IMR-90 (cell line): ENCODE data around the gene ACSM6. TPM values are rescaled to one million over a fixed set of nuclear protein-coding genes. Genes with fewer than 3 reads are reported as not detected.
"Not testable (repeated sequence)": the region's sequence is repeated elsewhere in the genome, so short reads cannot be mapped to it uniquely, and the experiment has no call there.

Experiments
- ATAC-seq: fragments of 200-7000 bp; cut with Tn5 transposase; 2 replicates; pipeline ENCODE4 v1.9.1; 2020; ENCODE audit warnings: low read depth, mild to moderate bottlenecking, moderate library complexity
- BruUV-seq: library from RNA; stranded (reverse); fragments of 400-500 nt; replicated peaks from 2 replicates; lab custom pipeline; 2021; lab: Mats Ljungman, UMichigan
- CTCF ChIA-PET: fragments of 300-600 bp; formaldehyde crosslinking; extraction: SDS; loops from one replicate; lab custom pipeline; 2021; ENCODE audit warnings: antibody characterized with exemption; lab: Yijun Ruan, JAX
- POLR2A ChIA-PET: fragments of 300-600 bp; sonication (Branson Sonifier 250); formaldehyde crosslinking; loops from one replicate; lab custom pipeline; 2022; ENCODE audit warnings: antibody characterized with exemption; ENCODE audit not compliant: unreplicated experiment; lab: Charles Lee
- DNase-seq: peaks from one replicate; pipeline ENCODE4 v3.0.0; 2013
- H2AFZ ChIP-seq: replicated peaks from 2 replicates; pipeline ENCODE3; 2013; ENCODE audit warnings: low read length, mild to moderate bottlenecking; ENCODE audit not compliant: poor library complexity
- H2AK5ac ChIP-seq: 2 replicates; pipeline ENCODE4 v1.6.1; 2013; ENCODE audit warnings: low read depth, low read length, inconsistent platforms
- H2AK9ac ChIP-seq: replicated peaks from 2 replicates; pipeline ENCODE3; 2013; ENCODE audit warnings: mild to moderate bottlenecking, low read depth, low read length, moderate library complexity; ENCODE audit not compliant: poor library complexity
- H2BK120ac ChIP-seq: 2 replicates; pipeline ENCODE4 v1.6.1; 2013; ENCODE audit warnings: low read depth, low read length, inconsistent platforms
- H2BK15ac ChIP-seq: 3 replicates; pipeline ENCODE4 v1.6.1; 2013; ENCODE audit warnings: low read depth, low read length, inconsistent platforms
- H2BK20ac ChIP-seq: 2 replicates; pipeline ENCODE4 v1.6.1; 2013; ENCODE audit warnings: low read depth, mild to moderate bottlenecking, inconsistent platforms, low read length, moderate library complexity
- H2BK5ac ChIP-seq: 2 replicates; pipeline ENCODE4 v1.6.1; 2013; ENCODE audit warnings: mild to moderate bottlenecking, low read depth, low read length, inconsistent platforms; ENCODE audit not compliant: poor library complexity, severe bottlenecking
- H3K14ac ChIP-seq: replicated peaks from 2 replicates; pipeline ENCODE4 v1.6.1; 2013; ENCODE audit warnings: low read depth, low read length, inconsistent platforms
- H3K18ac ChIP-seq: 2 replicates; pipeline ENCODE4 v1.6.1; 2013; ENCODE audit warnings: low read depth, low read length, control low read depth
- H3K23ac ChIP-seq: 2 replicates; pipeline ENCODE4 v1.6.1; 2013; ENCODE audit warnings: low read depth, low read length, inconsistent platforms
- H3K27ac ChIP-seq: 2 replicates; pipeline ENCODE4 v1.5.1; 2013; ENCODE audit warnings: mild to moderate bottlenecking, control low read depth, low read length; ENCODE audit not compliant: insufficient read depth
- H3K27me3 ChIP-seq: 2 replicates; pipeline ENCODE4 v1.6.1; 2013; ENCODE audit warnings: low read length; ENCODE audit not compliant: control insufficient read depth, insufficient read depth
- H3K36me3 ChIP-seq: 2 replicates; pipeline ENCODE4 v1.6.1; 2013; ENCODE audit warnings: low read length, mixed read lengths; ENCODE audit not compliant: control insufficient read depth, insufficient read depth
- H3K4ac ChIP-seq: 2 replicates; pipeline ENCODE4 v1.6.1; 2013; ENCODE audit warnings: low read depth, low read length, inconsistent platforms
- H3K4me1 ChIP-seq: 2 replicates; pipeline ENCODE4 v1.6.1; 2013; ENCODE audit warnings: low read length, mixed read lengths; ENCODE audit not compliant: control insufficient read depth, insufficient read depth
- H3K4me2 ChIP-seq: 2 replicates; pipeline ENCODE4 v1.6.1; 2013; ENCODE audit warnings: low read depth, mild to moderate bottlenecking, control low read depth, low read length, moderate library complexity
- H3K4me3 ChIP-seq: 2 replicates; pipeline ENCODE4 v1.5.1; 2013; ENCODE audit warnings: low read depth, mild to moderate bottlenecking, control low read depth, low read length, moderate library complexity; ENCODE audit not compliant: insufficient read depth
- H3K56ac ChIP-seq: 2 replicates; pipeline ENCODE4 v1.6.1; 2013; ENCODE audit warnings: low read length, inconsistent platforms; ENCODE audit not compliant: insufficient read depth; ENCODE audit errors: extremely low read depth
- H3K79me1 ChIP-seq, 2 experiments: 2 replicates each; pipeline ENCODE4 v1.6.1; 2013; ENCODE audit warnings: low read length in 2 of 2, inconsistent platforms in 1 of 2, low read depth in 1 of 2
- H3K9ac ChIP-seq: 2 replicates; pipeline ENCODE4 v1.6.1; 2013; ENCODE audit warnings: low read depth, low read length, control low read depth
- H3K9me1 ChIP-seq: 2 replicates; pipeline ENCODE4 v1.6.1; 2013; ENCODE audit warnings: low read length, inconsistent platforms; ENCODE audit not compliant: insufficient read depth
- H3K9me3 ChIP-seq: 2 replicates; pipeline ENCODE4 v1.6.1; 2013; ENCODE audit warnings: low read length; ENCODE audit not compliant: control insufficient read depth, insufficient read depth
- H4K20me1 ChIP-seq: 2 replicates; pipeline ENCODE4 v1.6.1; 2013; ENCODE audit warnings: low read length, inconsistent platforms; ENCODE audit not compliant: insufficient read depth
- H4K5ac ChIP-seq: 2 replicates; pipeline ENCODE4 v1.6.1; 2013; ENCODE audit warnings: mild to moderate bottlenecking, low read depth, low read length, control low read depth
- H4K8ac ChIP-seq, 2 experiments: 2 replicates each; pipeline ENCODE4 v1.6.1; 2013; ENCODE audit warnings: low read depth in 2 of 2, low read length in 2 of 2, control low read depth in 1 of 2, inconsistent platforms in 1 of 2
- H4K91ac ChIP-seq: 2 replicates; pipeline ENCODE4 v1.6.1; 2013; ENCODE audit warnings: low read depth, low read length, inconsistent platforms; ENCODE audit not compliant: insufficient read depth
- CHD1 ChIP-seq: IDR thresholded peaks from 2 replicates; pipeline ENCODE4 v1.6.1; 2012; ENCODE audit warnings: low read depth, low read length, improper control_type of control experiment
- FOS ChIP-seq: fragments of 150-350 bp; IDR thresholded peaks from 2 replicates; pipeline ENCODE4 v1.6.1; 2016; ENCODE audit warnings: low read depth, low read length
- POLR2A ChIP-seq: IDR thresholded peaks from 2 replicates; pipeline ENCODE4 v1.6.1; 2012; ENCODE audit warnings: mild to moderate bottlenecking, low read depth, low read length
- RAD21 ChIP-seq: IDR thresholded peaks from 2 replicates; pipeline ENCODE4 v1.6.1; 2012; ENCODE audit warnings: low read length, improper control_type of control experiment
- RCOR1 ChIP-seq: IDR thresholded peaks from 2 replicates; pipeline ENCODE4 v1.6.1; 2012; ENCODE audit warnings: mild to moderate bottlenecking, low read length, improper control_type of control experiment; ENCODE audit not compliant: insufficient replicate concordance
- WGBS, 2 experiments: methylation state at CpG; one replicate each; pipeline versions ENCODE4 v1.1.5 to v1.1.7; 2013; ENCODE audit warnings: missing lambda C conversion rate in 2 of 2; ENCODE audit not compliant: insufficient read length in 1 of 2; ENCODE audit errors: extremely low coverage in 2 of 2; 5-methylcytosine and 5-hydroxymethylcytosine counted together
- dilution Hi-C: fragments of 300-500 bp; cut with HindIII; formaldehyde crosslinking; loops from one replicate; pipeline ENCODE4 v1.14.3; 2018; ENCODE audit warnings: low sequenced_read_pairs; ENCODE audit not compliant: unreplicated experiment
- in situ Hi-C: fragments of 300-500 bp; cut with MboI; formaldehyde crosslinking; loops from 3 replicates; pipeline ENCODE4 v1.14.3; 2019; ENCODE audit warnings: low sequenced_read_pairs, inconsistent platforms, mixed read lengths
- intact Hi-C: fragments of 100-400 bp; cut with micrococcal nuclease; formaldehyde crosslinking; loops from 2 replicates; pipeline ENCODE4 v1.10.0; 2022
- polyA plus RNA-seq, 3 experiments: library from polyadenylated mRNA; depleted of rRNA; stranded (reverse); fragments of >200 nt; gene quantifications; 2 replicates each; pipeline ENCODE4 v1.2.3, GENCODE V29; 2012; ENCODE audit warnings: low replicate concordance in 1 of 3
- total RNA-seq: library from RNA; depleted of rRNA; stranded (reverse); fragments of >200 nt; gene quantifications from 2 replicates; pipeline ENCODE4 v1.2.3, GENCODE V29; 2012
- TF ChIP-seq, protein P1 (sequence below): fragments of 150-350 bp; IDR thresholded peaks from 2 replicates; pipeline ENCODE4 v1.6.1; 2016; ENCODE audit warnings: low read depth, mild to moderate bottlenecking, low read length, moderate library complexity, borderline replicate concordance

Gene ACSM6
- total and polyA plus RNA-seq, 2 of the 4 experiments (the other 2 are of a cell fraction) = not detected

DNA sequence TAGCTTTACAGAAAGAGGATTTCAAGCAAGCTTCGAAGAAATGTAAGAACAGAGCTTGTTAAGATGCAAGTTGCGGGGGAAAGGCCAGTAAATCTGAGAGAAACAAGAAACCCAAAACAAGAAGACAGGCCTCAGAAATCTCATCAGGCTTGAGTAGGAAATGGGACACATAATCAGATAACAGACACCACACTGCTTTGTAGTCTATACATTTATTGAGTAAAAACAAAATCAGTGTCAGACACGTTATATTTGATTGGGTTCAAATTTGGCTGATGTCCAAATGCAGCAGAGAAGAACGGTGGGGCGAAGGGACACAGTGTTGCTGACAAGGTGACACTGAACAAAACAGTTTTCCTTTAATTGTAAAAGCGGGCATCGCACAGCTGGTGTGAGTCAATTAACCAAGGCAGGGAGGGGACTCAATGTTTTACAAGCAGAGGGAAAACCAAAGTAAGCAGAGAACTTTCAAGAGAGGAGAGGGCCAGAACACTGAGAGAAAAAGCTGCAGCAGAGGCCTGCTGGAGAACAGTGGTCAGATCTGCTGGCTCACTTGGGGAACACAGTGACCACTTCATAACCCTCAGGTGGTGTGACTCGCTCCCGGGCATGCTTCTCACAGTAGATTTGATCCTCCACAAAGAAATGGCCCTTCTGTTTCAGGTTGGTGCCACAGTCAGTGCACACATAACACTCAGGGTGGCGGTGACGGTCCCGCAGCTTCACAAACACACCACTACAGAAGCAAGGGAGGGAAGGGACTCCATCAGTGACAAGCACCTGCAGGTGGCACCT, 43.5 kb downstream of the ACSM6 start:
- TF ChIP-seq, protein P1, sequence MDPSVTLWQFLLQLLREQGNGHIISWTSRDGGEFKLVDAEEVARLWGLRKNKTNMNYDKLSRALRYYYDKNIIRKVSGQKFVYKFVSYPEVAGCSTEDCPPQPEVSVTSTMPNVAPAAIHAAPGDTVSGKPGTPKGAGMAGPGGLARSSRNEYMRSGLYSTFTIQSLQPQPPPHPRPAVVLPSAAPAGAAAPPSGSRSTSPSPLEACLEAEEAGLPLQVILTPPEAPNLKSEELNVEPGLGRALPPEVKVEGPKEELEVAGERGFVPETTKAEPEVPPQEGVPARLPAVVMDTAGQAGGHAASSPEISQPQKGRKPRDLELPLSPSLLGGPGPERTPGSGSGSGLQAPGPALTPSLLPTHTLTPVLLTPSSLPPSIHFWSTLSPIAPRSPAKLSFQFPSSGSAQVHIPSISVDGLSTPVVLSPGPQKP = no peak
- TF ChIP-seq CHD1 (no peak), RCOR1 (no peak), FOS (no peak), RAD21 (no peak), POLR2A (no peak)
- in situ Hi-C loops (loop anchor here (10.0 kb wide), 1 partner anchor 103 kb away; no protein-coding TSS in a partner anchor), intact Hi-C loops (no loop called here), dilution Hi-C loops (no loop called here)
- no peak overlapping the region for H2BK20ac ChIP-seq
- peaks cover 61% of the 10 kb centered on the region for H3K36me3 ChIP-seq
- H4K91ac ChIP-seq = no peak overlapping the region
- no peak overlapping the region; the same call in 1 of the 2 replicates for H2BK120ac ChIP-seq
- H3K23ac ChIP-seq = no peak overlapping the region
- H3K4me2 ChIP-seq = no peak overlapping the region
- DNase-seq (peak; percentile 60), ATAC-seq (peak; percentile 15; the same call in 1 of the 2 replicates)
- H2BK15ac ChIP-seq = no peak overlapping the region
- H3K9me1 ChIP-seq = peaks cover 31% of the 10 kb centered on the region
- H3K14ac ChIP-seq = peak overlapping the region; percentile 23
- peaks cover 12% of the 10 kb centered on the region for H3K4me1 ChIP-seq
- H4K8ac ChIP-seq = 0 out of 4 replicates have a peak overlapping the region, but pooled peaks of 1 of the 2 experiments have one; percentile 8
- no peak overlapping the region for H3K56ac ChIP-seq
- peak overlapping the region; percentile 35 for H2AK5ac ChIP-seq
- H2AK9ac ChIP-seq = peak overlapping the region; percentile 52
- H2AFZ ChIP-seq = peak overlapping the region; percentile 15
- H3K27me3 ChIP-seq = no peaks in the 10 kb centered on the region
- POLR2A ChIA-PET = interaction anchor here (1.0 kb wide), 1 partner anchor 10 kb away, joined by 3 read pairs; no protein-coding TSS in a partner anchor
- peaks cover 16 to 70% of the 10 kb centered on the region in 2 experiments; a peak in 3 of 4 replicates for H3K79me1 ChIP-seq
- CTCF ChIA-PET = interaction anchor here (0.7 to 1.5 kb wide), 2 partner anchors 9 to 112 kb away, joined by 3 to 5 read pairs; no protein-coding TSS in a partner anchor
- H4K20me1 ChIP-seq = peaks cover 19% of the 10 kb centered on the region
- no peak overlapping the region for H4K5ac ChIP-seq
- no peaks in the 10 kb centered on the region for H3K9me3 ChIP-seq
- no peak overlapping the region for H3K4me3 ChIP-seq
- 53% methylated on average over 5 of the region's 12 CpGs; no CpG with 5 or more reads in 1 of the 2 experiments for WGBS, 2 experiments
- no peak overlapping the region for H3K18ac ChIP-seq
- BruUV-seq = TSS peak; percentile 98
- H3K9ac ChIP-seq = no peak overlapping the region
- H2BK5ac ChIP-seq = peak overlapping the region; percentile 28
- H3K27ac ChIP-seq = no peak overlapping the region
- no peak overlapping the region for H3K4ac ChIP-seq

DNA sequence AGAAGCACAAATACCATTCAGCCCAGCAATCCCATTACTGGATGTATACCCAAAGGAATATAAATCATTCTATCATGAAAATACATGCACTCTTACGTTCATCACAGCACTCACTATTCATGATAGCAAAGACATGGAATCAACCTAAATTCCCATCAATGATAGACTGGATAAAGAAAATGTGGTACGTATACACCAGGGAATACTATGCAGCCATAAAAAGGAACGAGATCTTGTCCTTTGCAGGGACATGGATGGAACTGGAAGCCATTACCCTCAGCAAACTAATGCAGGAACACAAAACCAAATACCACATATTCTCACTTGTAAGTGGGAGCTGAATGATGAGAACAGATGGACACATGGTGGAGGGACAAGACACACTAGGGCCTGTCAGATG, 46.1 kb downstream of the ACSM6 start:
- ATAC-seq, DNase-seq, H3K9ac ChIP-seq, H3K4ac ChIP-seq, H3K14ac ChIP-seq, BruUV-seq, H2BK5ac ChIP-seq, H3K27me3 ChIP-seq, CTCF ChIA-PET, H2BK15ac ChIP-seq, H3K18ac ChIP-seq, H3K27ac ChIP-seq, H2AFZ ChIP-seq, H2BK20ac ChIP-seq, intact Hi-C loops, H3K23ac ChIP-seq, H3K56ac ChIP-seq, H4K8ac ChIP-seq, H4K5ac ChIP-seq, H3K4me2 ChIP-seq, H3K4me3 ChIP-seq, H3K9me3 ChIP-seq, H2AK5ac ChIP-seq, H2AK9ac ChIP-seq, POLR2A ChIA-PET, H4K91ac ChIP-seq, H2BK120ac ChIP-seq, dilution Hi-C loops: not testable (repeated sequence)
- Histone ChIP-seq H3K4me1 (peaks cover 14% of the 10 kb centered on the region), H3K79me1 (peaks cover 23 to 65% of the 10 kb centered on the region in 2 experiments; a peak in 3 of 4 replicates), H3K36me3 (peaks cover 55% of the 10 kb centered on the region), H3K9me1 (peaks cover 29% of the 10 kb centered on the region), H4K20me1 (peaks cover 22% of the 10 kb centered on the region)
- in situ Hi-C loops = loop anchor here (5.0 kb wide), 1 partner anchor 122 kb away; no protein-coding TSS in a partner anchor
- WGBS, 2 experiments = no CpG with 5 or more reads among the region's 3 CpGs
